ENCODE measurements around the gene SDF4.

SDF4 gene

GRCh38 chr1:1259951-1260600 lies 28.3 kb upstream of the SDF4 start:
- no peak for TF ChIP-seq EZH2 (IDR thresholded peaks at IDR 0.05; ENCODE audit: borderline replicate concordance, low read depth, low read length, severe bottlenecking)
- TF ChIP-seq, protein P1, sequence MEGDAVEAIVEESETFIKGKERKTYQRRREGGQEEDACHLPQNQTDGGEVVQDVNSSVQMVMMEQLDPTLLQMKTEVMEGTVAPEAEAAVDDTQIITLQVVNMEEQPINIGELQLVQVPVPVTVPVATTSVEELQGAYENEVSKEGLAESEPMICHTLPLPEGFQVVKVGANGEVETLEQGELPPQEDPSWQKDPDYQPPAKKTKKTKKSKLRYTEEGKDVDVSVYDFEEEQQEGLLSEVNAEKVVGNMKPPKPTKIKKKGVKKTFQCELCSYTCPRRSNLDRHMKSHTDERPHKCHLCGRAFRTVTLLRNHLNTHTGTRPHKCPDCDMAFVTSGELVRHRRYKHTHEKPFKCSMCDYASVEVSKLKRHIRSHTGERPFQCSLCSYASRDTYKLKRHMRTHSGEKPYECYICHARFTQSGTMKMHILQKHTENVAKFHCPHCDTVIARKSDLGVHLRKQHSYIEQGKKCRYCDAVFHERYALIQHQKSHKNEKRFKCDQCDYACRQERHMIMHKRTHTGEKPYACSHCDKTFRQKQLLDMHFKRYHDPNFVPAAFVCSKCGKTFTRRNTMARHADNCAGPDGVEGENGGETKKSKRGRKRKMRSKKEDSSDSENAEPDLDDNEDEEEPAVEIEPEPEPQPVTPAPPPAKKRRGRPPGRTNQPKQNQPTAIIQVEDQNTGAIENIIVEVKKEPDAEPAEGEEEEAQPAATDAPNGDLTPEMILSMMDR (IDR thresholded peaks at IDR 0.05; ENCODE audit: borderline replicate concordance, extremely low read depth, low read length, poor library complexity, severe bottlenecking) = no peak
- Histone ChIP-seq H3K27me3 (ENCODE audit: insufficient read depth, low read length, poor library complexity) (no peaks in the 10 kb centered on the region), H3K79me2 (ENCODE audit: insufficient read depth, low read length) (peaks cover 52% of the 10 kb centered on the region), H3K4me2 (ENCODE audit: insufficient read depth, low read length) (no peak overlapping the region), H3K27ac (ENCODE audit: low read length) (no peak overlapping the region), H3K9me3 (ENCODE audit: insufficient read depth, low read length, severe bottlenecking) (no peaks in the 10 kb centered on the region), H3K4me3 (ENCODE audit: low read depth in 1 of 2, low read length in 2 of 2) (no peak overlapping the region), H2AFZ (ENCODE audit: low read depth, low read length) (no peak overlapping the region), H4K20me1 (ENCODE audit: insufficient read depth, low read length) (peaks cover 48% of the 10 kb centered on the region), H3K9ac (ENCODE audit: low read depth, low read length) (no peak overlapping the region), H3K36me3 (ENCODE audit: insufficient read depth, low read length) (peaks cover 90% of the 10 kb centered on the region), H3K4me1 (ENCODE audit: insufficient read depth, low read length) (no peaks in the 10 kb centered on the region)
- DNase-seq (no peak), ATAC-seq (ENCODE audit: insufficient read depth, low read depth) (no peak)

DNA sequence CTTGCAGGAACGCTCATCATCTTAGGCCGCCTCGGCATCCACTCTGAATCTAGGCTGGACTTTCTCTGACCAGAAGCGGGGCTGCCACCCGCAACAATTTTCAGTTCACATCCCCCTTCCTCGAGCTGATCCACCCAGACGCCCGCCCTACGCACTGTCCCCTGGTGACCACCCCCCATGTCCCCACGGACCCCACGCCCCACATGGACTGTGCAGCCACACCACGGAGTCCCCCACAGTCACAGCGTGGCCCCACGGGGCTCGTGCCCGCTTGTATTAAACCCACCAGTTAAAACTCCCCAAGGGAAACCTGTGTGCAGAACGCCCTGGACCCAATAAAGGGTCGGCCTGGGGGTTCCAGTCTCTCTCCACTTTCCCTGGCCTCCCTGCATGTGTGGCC lies 27.7 kb upstream of the SDF4 start:
- H3K4me2 ChIP-seq (ENCODE audit: insufficient read depth, low read length) = no peak overlapping the region
- no peak for ATAC-seq (ENCODE audit: insufficient read depth, low read depth)
- H3K27me3 ChIP-seq (ENCODE audit: insufficient read depth, low read length, poor library complexity) = no peaks in the 10 kb centered on the region
- no peak overlapping the region for H3K4me3 ChIP-seq (ENCODE audit: low read depth in 1 of 2, low read length in 2 of 2)
- no peaks in the 10 kb centered on the region for H3K9me3 ChIP-seq (ENCODE audit: insufficient read depth, low read length, severe bottlenecking)
- H3K27ac ChIP-seq (ENCODE audit: low read length) = no peak overlapping the region
- peaks cover 90% of the 10 kb centered on the region for H3K36me3 ChIP-seq (ENCODE audit: insufficient read depth, low read length)
- TF ChIP-seq, protein P1 (IDR thresholded peaks at IDR 0.05; ENCODE audit: borderline replicate concordance, extremely low read depth, low read length, poor library complexity, severe bottlenecking) = no peak
- TF ChIP-seq EZH2 (IDR thresholded peaks at IDR 0.05; ENCODE audit: borderline replicate concordance, low read depth, low read length, severe bottlenecking) = no peak
- H3K9ac ChIP-seq (ENCODE audit: low read depth, low read length) = no peak overlapping the region
- H4K20me1 ChIP-seq (ENCODE audit: insufficient read depth, low read length) = peaks cover 48% of the 10 kb centered on the region
- peaks cover 48% of the 10 kb centered on the region for H3K79me2 ChIP-seq (ENCODE audit: insufficient read depth, low read length)
- H3K4me1 ChIP-seq (ENCODE audit: insufficient read depth, low read length) = no peaks in the 10 kb centered on the region
- H2AFZ ChIP-seq (ENCODE audit: low read depth, low read length) = no peak overlapping the region
- no peak for DNase-seq

DNA sequence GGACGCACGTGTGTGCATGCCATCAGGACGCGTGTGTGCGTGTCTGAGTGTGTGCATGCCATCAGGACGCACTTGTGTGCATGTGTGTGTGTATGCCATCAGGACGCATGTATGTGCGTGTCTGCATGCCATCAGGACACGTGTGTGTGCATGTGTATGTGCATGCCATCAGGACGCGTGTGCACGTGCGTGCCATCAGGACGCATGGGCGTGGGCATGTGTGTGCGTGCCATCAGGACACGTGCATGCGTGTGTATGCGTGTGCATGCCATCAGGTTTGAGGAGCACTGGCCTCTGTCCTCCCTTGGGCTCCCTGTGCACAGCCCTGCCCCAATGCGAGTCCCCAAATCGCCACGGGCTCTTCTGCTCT lies 27.3 kb upstream of the SDF4 start:
- Histone ChIP-seq H3K27me3 (ENCODE audit: insufficient read depth, low read length, poor library complexity) (no peaks in the 10 kb centered on the region), H2AFZ (ENCODE audit: low read depth, low read length) (no peak overlapping the region), H3K79me2 (ENCODE audit: insufficient read depth, low read length) (peaks cover 47% of the 10 kb centered on the region), H3K9ac (ENCODE audit: low read depth, low read length) (no peak overlapping the region), H3K9me3 (ENCODE audit: insufficient read depth, low read length, severe bottlenecking) (no peaks in the 10 kb centered on the region), H4K20me1 (ENCODE audit: insufficient read depth, low read length) (peaks cover 45% of the 10 kb centered on the region), H3K4me3 (ENCODE audit: low read depth in 1 of 2, low read length in 2 of 2) (no peak overlapping the region), H3K4me1 (ENCODE audit: insufficient read depth, low read length) (no peaks in the 10 kb centered on the region), H3K36me3 (ENCODE audit: insufficient read depth, low read length) (peaks cover 91% of the 10 kb centered on the region), H3K4me2 (ENCODE audit: insufficient read depth, low read length) (no peak overlapping the region), H3K27ac (ENCODE audit: low read length) (no peak overlapping the region)
- no peak for ATAC-seq (ENCODE audit: insufficient read depth, low read depth)
- no peak for DNase-seq
- TF ChIP-seq, protein P1 (IDR thresholded peaks at IDR 0.05; ENCODE audit: borderline replicate concordance, extremely low read depth, low read length, poor library complexity, severe bottlenecking) = no peak
- no peak for TF ChIP-seq EZH2 (IDR thresholded peaks at IDR 0.05; ENCODE audit: borderline replicate concordance, low read depth, low read length, severe bottlenecking)

Data from DND-41 (cell line).